K562 (cell line): ENCODE measurements around the gene SLA2.

Source experiments
- BCLAF1 ChIP-seq, 2 experiments: fragments of 450-650 bp in 1 of 2; IDR thresholded peaks; 2 replicates each; pipeline ENCODE4 v1.6.1; 2011 to 2017; ENCODE audit warnings: low read depth in 2 of 2, antibody characterized with exemption in 1 of 2, borderline replicate concordance in 1 of 2, low read length in 1 of 2, mild to moderate bottlenecking in 1 of 2, mixed read lengths in 1 of 2; ENCODE audit not compliant: control insufficient read depth in 1 of 2
- EP300 ChIP-seq: IDR thresholded peaks from 2 replicates; pipeline ENCODE4 v1.6.1; 2012; ENCODE audit warnings: low read length, improper control_type of control experiment
- FIP1L1 ChIP-seq: fragments of 200-400 bp; formaldehyde crosslinking; IDR thresholded peaks from 2 replicates; pipeline ENCODE4 v1.6.1; 2018; ENCODE audit warnings: mild to moderate bottlenecking, low read depth, low read length; ENCODE audit not compliant: poor library complexity, severe bottlenecking
- GABPB1 ChIP-seq: sonication (generic); formaldehyde crosslinking; IDR thresholded peaks from 2 replicates; pipeline ENCODE4 v1.8.0; 2022; ENCODE audit warnings: mild to moderate bottlenecking, missing genetic modification reagents
- MTF1 ChIP-seq: fragments of 250-450 bp; sonication (Bioruptor Pico); IDR thresholded peaks from 2 replicates; pipeline ENCODE4 v1.9.0; 2021; ENCODE audit warnings: moderate library complexity, mild to moderate bottlenecking, inconsistent platforms, borderline replicate concordance
- PHF20 ChIP-seq: fragments of 450-650 bp; IDR thresholded peaks from 2 replicates; pipeline ENCODE4 v1.6.1; 2018; ENCODE audit not compliant: partially characterized antibody
- SIN3A ChIP-seq, 2 experiments: fragments of 150-350 bp in 1 of 2; IDR thresholded peaks; 2 replicates each; pipeline ENCODE4 v1.6.1; 2011 to 2016; ENCODE audit warnings: borderline replicate concordance in 2 of 2, low read depth in 2 of 2, low read length in 2 of 2, mild to moderate bottlenecking in 2 of 2, moderate library complexity in 2 of 2; ENCODE audit not compliant: control insufficient read depth in 1 of 2
- ZFP36 ChIP-seq: fragments of 150-350 bp; IDR thresholded peaks from 2 replicates; pipeline ENCODE4 v1.6.1; 2018; ENCODE audit warnings: low read length, low read depth; ENCODE audit not compliant: partially characterized antibody
- ZNF143 ChIP-seq: sonication (generic); formaldehyde crosslinking; IDR thresholded peaks from 2 replicates; pipeline ENCODE4 v1.9.0; 2022; ENCODE audit warnings: mild to moderate bottlenecking, missing genetic modification reagents
- ZNF184 ChIP-seq: sonication (generic); formaldehyde crosslinking; IDR thresholded peaks from 2 replicates; pipeline ENCODE4 v1.5.0; 2020; ENCODE audit warnings: missing genetic modification reagents
- ZNF274 ChIP-seq: IDR thresholded peaks from 2 replicates; pipeline ENCODE4 v1.6.1; 2011; ENCODE audit warnings: low read depth, mild to moderate bottlenecking, low read length, moderate library complexity, borderline replicate concordance
- ZNF639 ChIP-seq, 2 experiments: fragments of 200-800 bp in 1 of 2; sonication (Bioruptor generic) in 1 of 2; sonication (generic) in 1 of 2; formaldehyde crosslinking in 1 of 2; IDR thresholded peaks in 1 of 2; conservative IDR thresholded peaks in 1 of 2; 2 replicates each; pipeline versions ENCODE4 v1.5.0 to v1.6.1; 2016 to 2020; ENCODE audit warnings: missing compliant biosample characterization in 1 of 2, missing genetic modification characterization in 1 of 2, missing genetic modification reagents in 1 of 2

GRCh38 chr20:36584018-36584481 lies 61.9 kb downstream of the SLA2 start:
- TF ChIP-seq GABPB1 (CRISPR knock-in tag) (no peak), MTF1 (CRISPR knock-in tag) (no peak), ZNF639 (CRISPR knock-in tag; conservative IDR thresholded peaks at IDR 0.05 in 1 of 2, IDR thresholded peaks at IDR 0.05 in 1 of 2) (no peak), BCLAF1 (IDR thresholded peaks at IDR 0.05; ENCODE audit: borderline replicate concordance in 1 of 2, control insufficient read depth in 1 of 2, low read depth in 2 of 2, low read length in 1 of 2) (no peak), EP300 (no peak), ZFP36 (no peak), PHF20 (no peak), FIP1L1 (no peak), ZNF274 (no peak), ZNF143 (CRISPR knock-in tag) (no peak), SIN3A (IDR thresholded peaks at IDR 0.05; ENCODE audit: borderline replicate concordance in 2 of 2, control insufficient read depth in 1 of 2, low read depth in 2 of 2, low read length in 2 of 2) (no peak), ZNF184 (CRISPR knock-in tag) (no peak)
